HEK293 (cell line): Measurements from ENCODE around the gene ME3.
"Not testable (repeated sequence)": the region's sequence is repeated elsewhere in the genome, so short reads cannot be mapped to it uniquely, and the experiment has no call there.

Experiments
- CTCF ChIA-PET: fragments of 350-600 bp; formaldehyde crosslinking; extraction: SDS; loops from one replicate; lab custom pipeline; 2021; ENCODE audit warnings: antibody characterized with exemption; lab: Yijun Ruan, JAX
- POLR2A ChIA-PET: fragments of 300-600 bp; formaldehyde crosslinking; extraction: SDS; loops from one replicate; lab custom pipeline; 2020; ENCODE audit warnings: antibody characterized with exemption, inconsistent platforms; lab: Yijun Ruan, JAX
- H3K27ac ChIP-seq: fragments of 200-500 bp; sonication (Bioruptor generic); 2 replicates; pipeline ENCODE4 v1.5.1; 2014; ENCODE audit warnings: low read depth, low read length, control low read depth, inconsistent platforms; ENCODE audit errors: extremely low read depth
- H3K36me3 ChIP-seq, 2 experiments: fragments of 200-500 bp in 1 of 2; sonication (Bioruptor generic) in 1 of 2; 1 replicate in 1 of 2; 2 replicates in 1 of 2; pipeline ENCODE4 v1.5.1; 2014 to 2017; ENCODE audit warnings: inconsistent platforms in 2 of 2, low read length in 2 of 2; ENCODE audit not compliant: control insufficient read depth in 2 of 2, insufficient read depth in 1 of 2
- H3K4me1 ChIP-seq: fragments of 200-500 bp; sonication (Bioruptor generic); 2 replicates; pipeline ENCODE4 v1.5.1; 2014; ENCODE audit warnings: mild to moderate bottlenecking, low read length, inconsistent platforms; ENCODE audit not compliant: control insufficient read depth, insufficient read depth
- H3K4me3 ChIP-seq: 2 replicates; pipeline ENCODE4 v1.5.1; 2011; ENCODE audit warnings: low read depth, mild to moderate bottlenecking, control low read depth, low read length, moderate library complexity
- H3K9me3 ChIP-seq: fragments of 200-500 bp; sonication (Bioruptor generic); 2 replicates; pipeline ENCODE4 v1.5.1; 2014; ENCODE audit warnings: low read depth, low read length, inconsistent platforms; ENCODE audit not compliant: control insufficient read depth, insufficient read depth
- BCL11B ChIP-seq: fragments of 450-650 bp; formaldehyde crosslinking; IDR thresholded peaks from 2 replicates; pipeline ENCODE4 v1.5.1; 2016; ENCODE audit warnings: low read depth, missing biosample characterization, missing genetic modification characterization
- GFI1B ChIP-seq: fragments of 450-650 bp; formaldehyde crosslinking; IDR thresholded peaks from 2 replicates; pipeline ENCODE4 v1.5.1; 2016; ENCODE audit warnings: missing biosample characterization, missing genetic modification characterization
- GLI2 ChIP-seq: fragments of 450-650 bp; formaldehyde crosslinking; IDR thresholded peaks from 2 replicates; pipeline ENCODE4; 2017; ENCODE audit warnings: missing biosample characterization, missing genetic modification characterization, low read depth, borderline replicate concordance
- KLF16 ChIP-seq: fragments of 450-650 bp; formaldehyde crosslinking; IDR thresholded peaks from 2 replicates; pipeline ENCODE4 v1.5.1; 2017; ENCODE audit warnings: missing biosample characterization, missing genetic modification characterization
- MYNN ChIP-seq: fragments of 450-650 bp; formaldehyde crosslinking; IDR thresholded peaks from 2 replicates; pipeline ENCODE4 v1.5.1; 2016; ENCODE audit warnings: missing biosample characterization, missing genetic modification characterization, borderline replicate concordance
- PRDM1 ChIP-seq: fragments of 450-650 bp; formaldehyde crosslinking; IDR thresholded peaks from 2 replicates; pipeline ENCODE4; 2016; ENCODE audit warnings: missing biosample characterization, missing genetic modification characterization
- ZBTB21 ChIP-seq: fragments of 450-650 bp; formaldehyde crosslinking; IDR thresholded peaks from 2 replicates; pipeline ENCODE4 v1.5.1; 2017; ENCODE audit warnings: missing biosample characterization, missing genetic modification characterization
- ZEB2 ChIP-seq: fragments of 450-650 bp; formaldehyde crosslinking; IDR thresholded peaks from 2 replicates; pipeline ENCODE4 v1.5.1; 2016; ENCODE audit warnings: missing biosample characterization, missing genetic modification characterization
- ZIC2 ChIP-seq: fragments of 450-650 bp; formaldehyde crosslinking; IDR thresholded peaks from 2 replicates; pipeline ENCODE4 v1.5.1; 2016; ENCODE audit warnings: missing biosample characterization, missing genetic modification characterization
- ZNF114 ChIP-seq: fragments of 450-650 bp; formaldehyde crosslinking; IDR thresholded peaks from 2 replicates; pipeline ENCODE4 v1.5.0; 2017; ENCODE audit warnings: missing biosample characterization, missing genetic modification characterization
- ZNF121 ChIP-seq: fragments of 450-650 bp; formaldehyde crosslinking; IDR thresholded peaks from 2 replicates; pipeline ENCODE4 v1.5.1; 2016; ENCODE audit warnings: missing biosample characterization, missing genetic modification characterization
- ZNF133 ChIP-seq: fragments of 450-650 bp; formaldehyde crosslinking; IDR thresholded peaks from 2 replicates; pipeline ENCODE4 v1.5.1; 2016; ENCODE audit warnings: missing biosample characterization, missing genetic modification characterization
- ZNF140 ChIP-seq: fragments of 450-650 bp; formaldehyde crosslinking; IDR thresholded peaks from 2 replicates; pipeline ENCODE4 v1.5.1; 2016; ENCODE audit warnings: missing biosample characterization, missing genetic modification characterization
- ZNF155 ChIP-seq: fragments of 450-650 bp; formaldehyde crosslinking; IDR thresholded peaks from 2 replicates; pipeline ENCODE4 v1.5.1; 2016; ENCODE audit warnings: missing biosample characterization, missing genetic modification characterization
- ZNF221 ChIP-seq: fragments of 450-650 bp; formaldehyde crosslinking; IDR thresholded peaks from 2 replicates; pipeline ENCODE4 v1.5.1; 2017; ENCODE audit warnings: missing biosample characterization, missing genetic modification characterization, borderline replicate concordance
- ZNF354C ChIP-seq: fragments of 450-650 bp; formaldehyde crosslinking; IDR thresholded peaks from 2 replicates; pipeline ENCODE4 v1.5.1; 2016; ENCODE audit warnings: missing biosample characterization, missing genetic modification characterization, low read depth, borderline replicate concordance
- ZNF391 ChIP-seq: fragments of 450-650 bp; formaldehyde crosslinking; IDR thresholded peaks from 2 replicates; pipeline ENCODE4 v1.5.1; 2016; ENCODE audit warnings: low read depth, missing biosample characterization, missing genetic modification characterization, borderline replicate concordance
- ZNF521 ChIP-seq: fragments of 450-650 bp; formaldehyde crosslinking; IDR thresholded peaks from 2 replicates; pipeline ENCODE4 v1.5.1; 2017; ENCODE audit warnings: missing biosample characterization, mild to moderate bottlenecking, missing genetic modification characterization
- ZNF529 ChIP-seq: fragments of 450-650 bp; formaldehyde crosslinking; IDR thresholded peaks from 2 replicates; pipeline ENCODE4 v1.5.1; 2017; ENCODE audit warnings: missing genetic modification characterization, missing biosample characterization; ENCODE audit not compliant: insufficient replicate concordance
- ZNF747 ChIP-seq: fragments of 450-650 bp; formaldehyde crosslinking; IDR thresholded peaks from 2 replicates; pipeline ENCODE4 v1.5.1; 2016; ENCODE audit warnings: missing biosample characterization, missing genetic modification characterization
- ZNF792 ChIP-seq: fragments of 450-650 bp; formaldehyde crosslinking; IDR thresholded peaks from 2 replicates; pipeline ENCODE4 v1.5.1; 2016; ENCODE audit warnings: missing biosample characterization, missing genetic modification characterization
- TF ChIP-seq, protein P1 (sequence below): fragments of 450-650 bp; formaldehyde crosslinking; IDR thresholded peaks from 2 replicates; pipeline ENCODE4 v1.5.1; 2016; ENCODE audit warnings: missing biosample characterization, missing genetic modification characterization
- TF ChIP-seq, protein P2 (sequence below): fragments of 450-650 bp; formaldehyde crosslinking; IDR thresholded peaks from 2 replicates; pipeline ENCODE4 v1.5.0; 2017; ENCODE audit warnings: missing biosample characterization, missing genetic modification characterization, borderline replicate concordance
- TF ChIP-seq, protein P3 (sequence below): fragments of 450-650 bp; formaldehyde crosslinking; IDR thresholded peaks from 2 replicates; pipeline ENCODE4 v1.5.1; 2016; ENCODE audit warnings: missing biosample characterization, missing genetic modification characterization
- TF ChIP-seq, protein P4 (sequence below): fragments of 450-650 bp; formaldehyde crosslinking; IDR thresholded peaks from 2 replicates; pipeline ENCODE4 v1.5.1; 2017; ENCODE audit warnings: missing biosample characterization, missing genetic modification characterization

The ME3 gene

DNA sequence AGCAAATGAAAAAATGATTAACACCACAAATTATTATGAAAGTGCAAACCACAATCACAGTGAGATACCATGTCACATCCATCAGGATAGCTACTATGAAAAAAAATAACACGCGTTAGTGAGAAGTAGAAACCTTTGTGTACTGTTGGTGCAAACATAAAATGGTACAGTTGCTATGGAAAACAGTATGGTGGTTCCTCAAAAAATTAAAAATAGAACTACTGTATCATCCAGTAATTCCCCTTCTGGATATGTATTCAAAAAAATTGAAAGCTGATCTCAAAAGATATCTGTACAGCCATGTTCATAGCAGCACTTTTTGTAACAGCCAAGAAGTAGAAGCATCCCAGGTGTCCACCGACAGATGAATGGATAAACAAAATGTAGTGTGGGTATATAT is 254.3 kb downstream of the ME3 start:
- Histone ChIP-seq H3K4me1 (no peaks in the 10 kb centered on the region), H3K4me3 (no peak overlapping the region), H3K9me3 (no peaks in the 10 kb centered on the region), H3K36me3 (no peaks in the 10 kb centered on the region), H3K27ac (no peak overlapping the region)
- no peak for TF ChIP-seq ZIC2 (tag by site-specific recombination)
- no peak for TF ChIP-seq KLF16 (tag by site-specific recombination)
- TF ChIP-seq ZNF391 = no peak
- TF ChIP-seq, protein P1, sequence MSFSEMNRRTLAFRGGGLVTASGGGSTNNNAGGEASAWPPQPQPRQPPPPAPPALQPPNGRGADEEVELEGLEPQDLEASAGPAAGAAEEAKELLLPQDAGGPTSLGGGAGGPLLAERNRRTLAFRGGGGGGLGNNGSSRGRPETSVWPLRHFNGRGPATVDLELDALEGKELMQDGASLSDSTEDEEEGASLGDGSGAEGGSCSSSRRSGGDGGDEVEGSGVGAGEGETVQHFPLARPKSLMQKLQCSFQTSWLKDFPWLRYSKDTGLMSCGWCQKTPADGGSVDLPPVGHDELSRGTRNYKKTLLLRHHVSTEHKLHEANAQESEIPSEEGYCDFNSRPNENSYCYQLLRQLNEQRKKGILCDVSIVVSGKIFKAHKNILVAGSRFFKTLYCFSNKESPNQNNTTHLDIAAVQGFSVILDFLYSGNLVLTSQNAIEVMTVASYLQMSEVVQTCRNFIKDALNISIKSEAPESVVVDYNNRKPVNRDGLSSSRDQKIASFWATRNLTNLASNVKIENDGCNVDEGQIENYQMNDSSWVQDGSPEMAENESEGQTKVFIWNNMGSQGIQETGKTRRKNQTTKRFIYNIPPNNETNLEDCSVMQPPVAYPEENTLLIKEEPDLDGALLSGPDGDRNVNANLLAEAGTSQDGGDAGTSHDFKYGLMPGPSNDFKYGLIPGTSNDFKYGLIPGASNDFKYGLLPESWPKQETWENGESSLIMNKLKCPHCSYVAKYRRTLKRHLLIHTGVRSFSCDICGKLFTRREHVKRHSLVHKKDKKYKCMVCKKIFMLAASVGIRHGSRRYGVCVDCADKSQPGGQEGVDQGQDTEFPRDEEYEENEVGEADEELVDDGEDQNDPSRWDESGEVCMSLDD (tag by site-specific recombination) = no peak
- TF ChIP-seq, protein P2, sequence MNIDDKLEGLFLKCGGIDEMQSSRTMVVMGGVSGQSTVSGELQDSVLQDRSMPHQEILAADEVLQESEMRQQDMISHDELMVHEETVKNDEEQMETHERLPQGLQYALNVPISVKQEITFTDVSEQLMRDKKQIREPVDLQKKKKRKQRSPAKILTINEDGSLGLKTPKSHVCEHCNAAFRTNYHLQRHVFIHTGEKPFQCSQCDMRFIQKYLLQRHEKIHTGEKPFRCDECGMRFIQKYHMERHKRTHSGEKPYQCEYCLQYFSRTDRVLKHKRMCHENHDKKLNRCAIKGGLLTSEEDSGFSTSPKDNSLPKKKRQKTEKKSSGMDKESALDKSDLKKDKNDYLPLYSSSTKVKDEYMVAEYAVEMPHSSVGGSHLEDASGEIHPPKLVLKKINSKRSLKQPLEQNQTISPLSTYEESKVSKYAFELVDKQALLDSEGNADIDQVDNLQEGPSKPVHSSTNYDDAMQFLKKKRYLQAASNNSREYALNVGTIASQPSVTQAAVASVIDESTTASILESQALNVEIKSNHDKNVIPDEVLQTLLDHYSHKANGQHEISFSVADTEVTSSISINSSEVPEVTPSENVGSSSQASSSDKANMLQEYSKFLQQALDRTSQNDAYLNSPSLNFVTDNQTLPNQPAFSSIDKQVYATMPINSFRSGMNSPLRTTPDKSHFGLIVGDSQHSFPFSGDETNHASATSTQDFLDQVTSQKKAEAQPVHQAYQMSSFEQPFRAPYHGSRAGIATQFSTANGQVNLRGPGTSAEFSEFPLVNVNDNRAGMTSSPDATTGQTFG (tag by site-specific recombination) = no peak
- TF ChIP-seq GLI2 (tag by site-specific recombination) = no peak
- TF ChIP-seq, protein P3, sequence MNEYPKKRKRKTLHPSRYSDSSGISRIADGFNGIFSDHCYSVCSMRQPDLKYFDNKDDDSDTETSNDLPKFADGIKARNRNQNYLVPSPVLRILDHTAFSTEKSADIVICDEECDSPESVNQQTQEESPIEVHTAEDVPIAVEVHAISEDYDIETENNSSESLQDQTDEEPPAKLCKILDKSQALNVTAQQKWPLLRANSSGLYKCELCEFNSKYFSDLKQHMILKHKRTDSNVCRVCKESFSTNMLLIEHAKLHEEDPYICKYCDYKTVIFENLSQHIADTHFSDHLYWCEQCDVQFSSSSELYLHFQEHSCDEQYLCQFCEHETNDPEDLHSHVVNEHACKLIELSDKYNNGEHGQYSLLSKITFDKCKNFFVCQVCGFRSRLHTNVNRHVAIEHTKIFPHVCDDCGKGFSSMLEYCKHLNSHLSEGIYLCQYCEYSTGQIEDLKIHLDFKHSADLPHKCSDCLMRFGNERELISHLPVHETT (tag by site-specific recombination) = no peak
- no peak for TF ChIP-seq ZNF529 (tag by site-specific recombination)
- ChIA-PET POLR2A (no interaction called here), CTCF (interaction anchor here (0.6 to 2.3 kb wide), 10 partner anchors 10 to 605 kb away, joined by 3 to 14 read pairs (median 3); partner anchors contain the start of gene CCDC83)

DNA sequence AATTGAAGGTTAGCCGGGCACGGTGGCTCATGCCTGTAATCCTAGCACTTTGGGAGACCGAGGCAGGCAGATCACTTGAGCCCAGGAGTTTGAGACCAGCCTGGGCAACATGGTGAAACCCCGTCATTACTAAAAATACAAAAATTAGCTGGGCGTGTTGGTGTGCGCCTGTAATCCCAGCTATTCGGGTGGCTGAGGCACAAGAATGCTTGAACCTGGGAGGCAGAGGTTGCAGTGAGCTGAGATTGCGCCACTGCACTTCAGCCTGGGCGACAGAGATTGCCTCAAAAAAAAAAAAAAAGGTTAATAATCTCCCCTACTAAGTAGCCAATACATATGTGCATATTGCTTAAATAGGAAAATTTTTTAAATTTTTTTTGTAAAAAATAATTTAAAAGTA is 255.5 kb downstream of the ME3 start:
- CTCF ChIA-PET = interaction anchor here (0.6 to 1.3 kb wide), 2 partner anchors 56 to 299 kb away, joined by 4 to 7 read pairs; no protein-coding TSS in a partner anchor
- H3K4me3 ChIP-seq, H3K36me3 ChIP-seq, POLR2A ChIA-PET, H3K27ac ChIP-seq, H3K9me3 ChIP-seq, H3K4me1 ChIP-seq: not testable (repeated sequence)

DNA sequence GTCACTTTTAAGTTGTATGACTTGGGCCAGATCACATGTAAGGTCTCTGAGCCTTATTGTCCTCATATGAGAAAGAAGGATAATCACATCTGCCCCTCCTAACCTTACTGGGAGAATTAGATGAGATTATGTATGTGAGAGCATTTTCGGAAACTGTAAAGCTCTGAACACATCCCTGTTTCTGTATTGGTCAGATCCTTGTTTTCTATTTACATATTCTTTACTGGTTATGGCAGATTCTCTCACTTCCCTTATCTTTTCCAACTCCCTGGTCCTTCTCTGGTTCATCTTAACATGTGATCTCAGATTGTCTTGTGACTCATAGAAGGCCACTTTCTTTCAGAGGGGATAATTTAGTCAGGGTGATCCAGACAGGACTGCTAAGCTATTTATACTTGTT is 255.9 kb downstream of the ME3 start:
- no peaks in the 10 kb centered on the region for H3K4me1 ChIP-seq
- no peak for TF ChIP-seq PRDM1
- TF ChIP-seq BCL11B (tag by site-specific recombination) = no peak
- no peak for TF ChIP-seq ZBTB21 (tag by site-specific recombination)
- TF ChIP-seq ZNF521 (tag by site-specific recombination) = no peak
- TF ChIP-seq ZNF155 (tag by site-specific recombination) = no peak
- TF ChIP-seq ZNF529 (tag by site-specific recombination) = no peak
- TF ChIP-seq ZNF114 (tag by site-specific recombination) = no peak
- TF ChIP-seq ZEB2 (tag by site-specific recombination) = no peak
- TF ChIP-seq MYNN (tag by site-specific recombination) = no peak
- TF ChIP-seq ZNF792 (tag by site-specific recombination) = no peak
- no peak for TF ChIP-seq ZNF133 (tag by site-specific recombination)
- no peak for TF ChIP-seq GFI1B (tag by site-specific recombination)
- no peak for TF ChIP-seq ZNF121 (tag by site-specific recombination)
- TF ChIP-seq ZNF747 = no peak
- TF ChIP-seq, protein P4, sequence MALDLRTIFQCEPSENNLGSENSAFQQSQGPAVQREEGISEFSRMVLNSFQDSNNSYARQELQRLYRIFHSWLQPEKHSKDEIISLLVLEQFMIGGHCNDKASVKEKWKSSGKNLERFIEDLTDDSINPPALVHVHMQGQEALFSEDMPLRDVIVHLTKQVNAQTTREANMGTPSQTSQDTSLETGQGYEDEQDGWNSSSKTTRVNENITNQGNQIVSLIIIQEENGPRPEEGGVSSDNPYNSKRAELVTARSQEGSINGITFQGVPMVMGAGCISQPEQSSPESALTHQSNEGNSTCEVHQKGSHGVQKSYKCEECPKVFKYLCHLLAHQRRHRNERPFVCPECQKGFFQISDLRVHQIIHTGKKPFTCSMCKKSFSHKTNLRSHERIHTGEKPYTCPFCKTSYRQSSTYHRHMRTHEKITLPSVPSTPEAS (tag by site-specific recombination) = no peak
- no peak for TF ChIP-seq ZNF140 (tag by site-specific recombination)
- no peak for TF ChIP-seq ZNF354C (tag by site-specific recombination)
- TF ChIP-seq ZNF221 (tag by site-specific recombination) = no peak
- TF ChIP-seq, all 188 proteins: peak for 0
- Histone ChIP-seq H3K27ac (no peak overlapping the region), H3K4me3 (no peak overlapping the region), H3K9me3 (no peaks in the 10 kb centered on the region), H3K36me3 (no peaks in the 10 kb centered on the region)
- ChIA-PET POLR2A (no interaction called here), CTCF (interaction anchor here (0.6 to 1.3 kb wide), 2 partner anchors 56 to 300 kb away, joined by 4 to 7 read pairs; no protein-coding TSS in a partner anchor)
